Inflammatory macrophage (primary cell): ENCODE results near the gene ADAMTS13.

Experiments used
- DNase-seq, 2 donors: peaks; one replicate each; pipeline ENCODE4 v3.0.0-alpha.2; 2020 to 2022

Gene ADAMTS13

GRCh38 chr9:133455936-133456335 lies 33.8 kb downstream of the ADAMTS13 start:
- DNase-seq: no peak

GRCh38 chr9:133456409-133456808 lies 34.2 kb downstream of the ADAMTS13 start:
- no peak for DNase-seq

GRCh38 chr9:133457233-133457632 lies 35.1 kb downstream of the ADAMTS13 start:
- DNase-seq: no peak

- no peak for DNase-seq
Measured at GRCh38 chr9:133457748-133458147, 35.6 kb downstream of the ADAMTS13 start.

- DNase-seq: peak; percentile 76 to 79
Measured at GRCh38 chr9:133458643-133459312, 36.6 kb downstream of the ADAMTS13 start.

- DNase-seq: peak; percentile 84 to 92
Measured at GRCh38 chr9:133459476-133460404, 37.6 kb downstream of the ADAMTS13 start, which contains the start of gene CACFD1. Gene CACFD1, plus strand, starts transcription at chr9:133459978. Its CDS starts 89 bp downstream, at chr9:133460067.

- DNase-seq: no peak
Measured at GRCh38 chr9:133460405-133461175, 38.4 kb downstream of the ADAMTS13 start.

- DNase-seq: no peak
Measured at GRCh38 chr9:133461975-133462374, 39.8 kb downstream of the ADAMTS13 start.

GRCh38 chr9:133463234-133463863 lies 41.2 kb downstream of the ADAMTS13 start:
- DNase-seq: no peak

GRCh38 chr9:133463864-133464615 lies 41.9 kb downstream of the ADAMTS13 start:
- no peak for DNase-seq

- no peak for DNase-seq
Measured at GRCh38 chr9:133464638-133465037, 42.5 kb downstream of the ADAMTS13 start.

GRCh38 chr9:133465984-133466383 lies 43.8 kb downstream of the ADAMTS13 start:
- no peak for DNase-seq

- DNase-seq: no peak
Measured at GRCh38 chr9:133467101-133467500, 44.9 kb downstream of the ADAMTS13 start.

- no peak for DNase-seq
Measured at GRCh38 chr9:133468374-133468773, 46.2 kb downstream of the ADAMTS13 start.

GRCh38 chr9:133468777-133469421 lies 46.7 kb downstream of the ADAMTS13 start:
- DNase-seq: no peak

GRCh38 chr9:133470427-133470924 lies 48.3 kb downstream of the ADAMTS13 start:
- DNase-seq: peak; percentile 32 to 60

GRCh38 chr9:133470988-133471387 lies 48.8 kb downstream of the ADAMTS13 start:
- peak; percentile 37 to 40 for DNase-seq

GRCh38 chr9:133471551-133472276 lies 49.5 kb downstream of the ADAMTS13 start:
- DNase-seq: no peak

GRCh38 chr9:133472277-133472645 lies 50.1 kb downstream of the ADAMTS13 start:
- DNase-seq: no peak

- DNase-seq: no peak
Measured at GRCh38 chr9:133472753-133473378, 50.7 kb downstream of the ADAMTS13 start.
